Endothelial cell of umbilical vein (primary cell): ENCODE results near the gene CPLX1.

Experiments
- EZH2 ChIP-seq: IDR thresholded peaks from 2 replicates; pipeline ENCODE4 v1.6.1; 2012; ENCODE audit warnings: borderline replicate concordance, low read depth, mild to moderate bottlenecking, moderate library complexity, low read length, inconsistent platforms; ENCODE audit not compliant: severe bottlenecking
- FOS ChIP-seq: IDR thresholded peaks from 2 replicates; pipeline ENCODE4 v1.6.1; 2011; ENCODE audit warnings: mild to moderate bottlenecking, low read length, moderate library complexity, borderline replicate concordance; ENCODE audit not compliant: insufficient read depth
- GATA2 ChIP-seq: IDR thresholded peaks from 2 replicates; pipeline ENCODE4 v1.7.0; 2011; ENCODE audit warnings: low read depth, mild to moderate bottlenecking, moderate library complexity, mixed read lengths, low read length; ENCODE audit not compliant: insufficient read length, insufficient read depth
- MYC ChIP-seq: IDR thresholded peaks from one replicate; pipeline ENCODE4 v1.6.1; 2011; ENCODE audit warnings: mild to moderate bottlenecking, low read depth, low read length
- POLR2A ChIP-seq: IDR thresholded peaks from 2 replicates; pipeline ENCODE4 v1.6.1; 2012; ENCODE audit warnings: low read depth, mild to moderate bottlenecking, control low read depth, low read length
- POLR2AphosphoS5 ChIP-seq: IDR thresholded peaks from 2 replicates; pipeline ENCODE4 v1.6.1; 2012; ENCODE audit warnings: low read depth, mild to moderate bottlenecking, control low read depth, low read length, moderate library complexity; ENCODE audit not compliant: insufficient read depth
- TF ChIP-seq, protein P1 (sequence below), 2 donors: IDR thresholded peaks; 1 replicate in 1 of 2; 2 replicates in 1 of 2; pipeline ENCODE4 v1.5.1; 2011; ENCODE audit warnings: low read length in 2 of 2, mild to moderate bottlenecking in 2 of 2, moderate library complexity in 2 of 2, control low read depth in 1 of 2, inconsistent platforms in 1 of 2, low read depth in 1 of 2; ENCODE audit not compliant: insufficient read depth in 1 of 2; ENCODE audit errors: extremely low read depth in 1 of 2

DNA sequence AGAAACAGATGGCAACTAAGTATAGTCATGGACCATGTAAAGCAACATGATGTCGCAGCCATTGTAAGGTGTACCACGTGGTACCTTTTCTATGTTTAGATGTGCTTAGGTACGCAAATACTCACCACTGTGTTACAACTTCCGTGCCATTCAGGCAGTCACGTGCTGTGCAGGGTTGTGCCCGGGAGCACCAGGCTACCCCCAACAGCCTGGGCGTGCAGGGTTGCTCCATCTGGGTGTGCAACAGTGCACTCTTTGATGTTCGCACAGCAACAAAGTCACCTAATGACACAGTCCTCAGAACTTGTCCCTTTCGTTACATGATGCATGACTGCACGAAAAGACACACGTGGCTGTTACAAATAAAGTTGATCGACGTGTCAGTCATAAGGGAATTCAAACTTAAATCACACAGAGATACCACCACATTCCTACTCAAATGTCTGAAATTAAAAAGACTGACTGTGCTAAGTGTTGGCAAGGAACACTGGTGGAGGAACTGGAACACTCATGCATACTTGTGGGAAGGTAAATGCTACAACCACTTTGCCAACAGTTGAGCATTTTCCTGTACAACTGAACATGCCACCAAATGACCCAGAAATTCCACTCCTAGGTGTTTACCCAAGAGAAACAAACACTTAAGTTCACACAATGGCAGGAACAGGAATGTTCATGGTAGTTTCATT, 24.3 kb downstream of the CPLX1 start:
- TF ChIP-seq, protein P1, sequence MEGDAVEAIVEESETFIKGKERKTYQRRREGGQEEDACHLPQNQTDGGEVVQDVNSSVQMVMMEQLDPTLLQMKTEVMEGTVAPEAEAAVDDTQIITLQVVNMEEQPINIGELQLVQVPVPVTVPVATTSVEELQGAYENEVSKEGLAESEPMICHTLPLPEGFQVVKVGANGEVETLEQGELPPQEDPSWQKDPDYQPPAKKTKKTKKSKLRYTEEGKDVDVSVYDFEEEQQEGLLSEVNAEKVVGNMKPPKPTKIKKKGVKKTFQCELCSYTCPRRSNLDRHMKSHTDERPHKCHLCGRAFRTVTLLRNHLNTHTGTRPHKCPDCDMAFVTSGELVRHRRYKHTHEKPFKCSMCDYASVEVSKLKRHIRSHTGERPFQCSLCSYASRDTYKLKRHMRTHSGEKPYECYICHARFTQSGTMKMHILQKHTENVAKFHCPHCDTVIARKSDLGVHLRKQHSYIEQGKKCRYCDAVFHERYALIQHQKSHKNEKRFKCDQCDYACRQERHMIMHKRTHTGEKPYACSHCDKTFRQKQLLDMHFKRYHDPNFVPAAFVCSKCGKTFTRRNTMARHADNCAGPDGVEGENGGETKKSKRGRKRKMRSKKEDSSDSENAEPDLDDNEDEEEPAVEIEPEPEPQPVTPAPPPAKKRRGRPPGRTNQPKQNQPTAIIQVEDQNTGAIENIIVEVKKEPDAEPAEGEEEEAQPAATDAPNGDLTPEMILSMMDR (IDR thresholded peaks at IDR 0.05; ENCODE audit: extremely low read depth in 1 of 2, insufficient read depth in 1 of 2, low read depth in 1 of 2, low read length in 2 of 2) = no peak
- TF ChIP-seq POLR2A = no peak
- TF ChIP-seq EZH2 = no peak
- TF ChIP-seq POLR2AphosphoS5 = no peak
- no peak for TF ChIP-seq MYC
- no peak for TF ChIP-seq FOS
- TF ChIP-seq GATA2 = no peak
